Skeletal muscle tissue (tissue), 4 donors: ENCODE data around the gene PCDHA12. TPM values are rescaled to one million over a fixed set of nuclear protein-coding genes. Genes with fewer than 3 reads are reported as not detected.
"Not testable (repeated sequence)": the region's sequence is repeated elsewhere in the genome, so short reads cannot be mapped to it uniquely, and the experiment has no call there.

Experiments used
- H3K27ac ChIP-seq: one replicate; pipeline ENCODE4 v1.7.0; 2013; ENCODE audit warnings: mild to moderate bottlenecking, low read depth, low read length, inconsistent platforms
- H3K27me3 ChIP-seq, 3 donors: one replicate each; pipeline ENCODE4 v1.7.0; 2013; ENCODE audit warnings: low read length in 3 of 3; ENCODE audit not compliant: control insufficient read depth in 3 of 3, insufficient read depth in 3 of 3
- H3K36me3 ChIP-seq, 3 donors: one replicate each; pipeline ENCODE4 v1.7.0; 2013; ENCODE audit warnings: low read length in 3 of 3; ENCODE audit not compliant: control insufficient read depth in 3 of 3, insufficient read depth in 3 of 3
- H3K4me1 ChIP-seq, 3 donors: one replicate each; pipeline ENCODE4 v1.7.0; 2013; ENCODE audit warnings: low read length in 3 of 3, mild to moderate bottlenecking in 3 of 3; ENCODE audit not compliant: control insufficient read depth in 3 of 3, insufficient read depth in 3 of 3
- H3K4me3 ChIP-seq, 3 donors: one replicate each; pipeline ENCODE4 v1.7.0; 2013; ENCODE audit warnings: low read length in 3 of 3
- H3K9ac ChIP-seq, 3 donors: one replicate each; pipeline ENCODE4 v1.7.0; 2013; ENCODE audit warnings: low read length in 3 of 3, mild to moderate bottlenecking in 3 of 3, moderate library complexity in 2 of 3, low read depth in 1 of 3
- H3K9me3 ChIP-seq, 3 donors: one replicate each; pipeline ENCODE4 v1.7.0; 2013; ENCODE audit warnings: low read length in 3 of 3; ENCODE audit not compliant: control insufficient read depth in 3 of 3
- total RNA-seq: library from RNA; depleted of rRNA; stranded (reverse); fragments of >200 nt; gene quantifications from one replicate; pipeline ENCODE4 v1.2.3, GENCODE V29; 2014
- donor health status: Osteomylitis.

The PCDHA12 gene
- total RNA-seq, 1 donor from 2014 or later, result not detected

DNA sequence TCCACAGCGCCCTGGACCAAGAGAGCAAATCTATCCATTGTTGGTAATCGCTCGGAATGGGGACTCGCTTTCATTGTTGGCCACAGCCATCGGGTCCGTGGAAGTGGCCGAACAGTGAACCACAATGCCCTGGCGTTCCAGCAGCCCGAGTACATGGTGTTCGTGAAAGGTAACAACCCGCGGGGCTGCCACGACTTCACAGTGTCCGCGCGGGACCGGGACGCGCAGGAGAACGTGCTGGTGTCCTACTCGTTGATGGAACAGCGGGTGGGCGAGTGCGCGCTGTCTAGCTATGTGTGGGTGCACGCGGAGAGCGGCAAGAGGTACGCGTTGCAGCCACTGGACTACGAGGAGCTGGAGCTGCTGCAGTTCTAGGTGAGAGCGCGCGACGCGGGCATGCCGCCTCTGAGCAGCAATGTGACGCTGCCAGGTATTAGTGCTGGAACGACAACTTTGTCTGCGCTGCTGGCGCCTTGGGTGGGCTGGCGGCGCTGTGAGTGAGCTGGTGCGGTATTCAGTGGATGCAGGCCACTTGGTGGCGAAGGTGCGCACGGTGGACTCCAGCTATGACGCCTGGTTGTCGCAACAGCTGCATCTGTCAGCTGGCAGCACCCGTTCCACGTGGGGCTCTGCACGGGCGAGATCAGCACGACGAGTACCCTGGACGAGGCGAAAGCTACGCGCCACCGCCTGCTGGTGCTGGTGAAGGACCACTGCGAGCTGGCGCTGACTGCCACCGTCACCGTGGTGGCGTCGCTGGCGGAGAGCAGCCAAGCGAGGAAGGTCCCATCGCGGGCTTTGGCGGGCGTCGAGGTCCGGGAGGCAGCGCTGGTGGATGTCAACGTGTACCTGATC, 12.4 kb upstream of the PCDHA12 start:
- H3K9me3 ChIP-seq, result peaks cover 5 to 11% (median 9%) of the 10 kb centered on the region in 3 donors
- H3K4me1 ChIP-seq, result no peaks in the 10 kb centered on the region
- H3K27me3 ChIP-seq, result peaks cover 0 to 5% (median 0%) of the 10 kb centered on the region in 3 donors

DNA sequence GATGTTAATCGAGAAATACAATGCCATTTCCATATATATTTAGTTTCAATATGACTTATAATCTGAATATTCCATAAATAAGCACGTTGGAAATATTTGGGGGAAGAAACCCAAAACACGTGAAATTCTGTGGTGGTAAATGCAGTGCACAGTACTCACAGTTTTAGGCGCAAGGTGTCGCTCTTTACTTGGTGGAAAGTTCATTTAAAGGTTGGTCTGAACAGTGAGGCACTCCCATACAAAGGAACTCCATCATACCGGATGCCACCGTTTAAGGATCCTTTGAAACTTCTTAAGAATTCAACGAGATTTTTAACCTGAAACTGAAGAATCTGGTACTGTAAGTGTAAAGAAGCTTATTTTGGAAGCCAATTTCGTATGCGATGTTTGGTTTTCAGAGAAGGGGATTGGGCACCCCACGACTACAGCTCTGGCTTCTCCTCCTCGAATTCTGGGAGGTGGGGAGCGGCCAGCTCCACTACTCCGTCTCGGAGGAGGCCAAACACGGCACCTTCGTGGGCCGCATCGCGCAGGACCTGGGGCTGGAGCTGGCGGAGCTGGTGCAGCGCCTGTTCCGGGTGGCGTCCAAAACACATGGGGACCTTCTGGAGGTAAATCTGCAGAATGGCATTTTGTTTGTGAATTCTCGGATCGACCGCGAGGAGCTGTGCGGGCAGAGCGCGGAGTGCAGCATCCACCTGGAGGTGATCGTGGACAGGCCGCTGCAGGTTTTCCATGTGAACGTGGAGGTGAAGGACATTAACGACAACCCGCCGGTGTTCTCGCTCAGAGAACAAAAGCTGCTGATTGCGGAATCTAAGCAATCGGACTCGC, 6.2 kb upstream of the PCDHA12 start, which contains the start of gene PCDHA11:
Gene PCDHA11 (plus strand): TSS at position 237 of the 834 bp plus-strand sequence. CDS start 147 bp downstream, at position 384.
- H3K36me3 ChIP-seq, result no peaks in the 10 kb centered on the region
- H3K4me3 ChIP-seq, result no peak within 1 kb of the TSS
- H3K4me1 ChIP-seq, result no peaks in the 10 kb centered on the region
- H3K9me3 ChIP-seq, result peaks cover 3 to 11% (median 3%) of the 10 kb centered on the region in 3 donors
- no peak within 1 kb of the TSS for H3K27ac ChIP-seq
- H3K27me3 ChIP-seq, result peaks cover 0 to 4% (median 0%) of the 10 kb centered on the region in 3 donors
- H3K9ac ChIP-seq, result no peak within 1 kb of the TSS

More for the DNA sequence above, 12.4 kb upstream of the PCDHA12 start:
- H3K36me3 ChIP-seq, result no peaks in the 10 kb centered on the region
- no peak overlapping the region for H3K9ac ChIP-seq
- H3K4me3 ChIP-seq, result no peak overlapping the region
- no peak overlapping the region for H3K27ac ChIP-seq

DNA sequence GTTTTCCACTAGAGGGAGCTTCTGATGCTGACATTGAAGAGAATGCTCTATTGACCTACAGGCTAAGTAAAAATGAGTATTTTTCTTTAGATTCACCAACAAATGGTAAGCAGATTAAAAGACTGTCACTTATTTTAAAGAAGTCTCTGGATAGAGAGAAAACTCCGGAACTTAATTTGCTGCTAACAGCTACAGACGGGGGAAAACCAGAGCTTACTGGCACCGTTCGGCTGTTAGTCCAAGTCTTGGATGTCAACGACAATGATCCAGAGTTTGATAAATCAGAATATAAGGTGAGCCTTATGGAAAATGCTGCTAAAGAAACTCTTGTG, 5.6 kb upstream of the PCDHA12 start:
- no peak overlapping the region for H3K27ac ChIP-seq
- no peak overlapping the region for H3K9ac ChIP-seq
- no peak overlapping the region for H3K4me3 ChIP-seq
- no peaks in the 10 kb centered on the region for H3K4me1 ChIP-seq
- peaks cover 3 to 11% (median 3%) of the 10 kb centered on the region in 3 donors for H3K9me3 ChIP-seq
- no peaks in the 10 kb centered on the region for H3K36me3 ChIP-seq
- peaks cover 0 to 4% (median 0%) of the 10 kb centered on the region in 3 donors for H3K27me3 ChIP-seq

DNA sequence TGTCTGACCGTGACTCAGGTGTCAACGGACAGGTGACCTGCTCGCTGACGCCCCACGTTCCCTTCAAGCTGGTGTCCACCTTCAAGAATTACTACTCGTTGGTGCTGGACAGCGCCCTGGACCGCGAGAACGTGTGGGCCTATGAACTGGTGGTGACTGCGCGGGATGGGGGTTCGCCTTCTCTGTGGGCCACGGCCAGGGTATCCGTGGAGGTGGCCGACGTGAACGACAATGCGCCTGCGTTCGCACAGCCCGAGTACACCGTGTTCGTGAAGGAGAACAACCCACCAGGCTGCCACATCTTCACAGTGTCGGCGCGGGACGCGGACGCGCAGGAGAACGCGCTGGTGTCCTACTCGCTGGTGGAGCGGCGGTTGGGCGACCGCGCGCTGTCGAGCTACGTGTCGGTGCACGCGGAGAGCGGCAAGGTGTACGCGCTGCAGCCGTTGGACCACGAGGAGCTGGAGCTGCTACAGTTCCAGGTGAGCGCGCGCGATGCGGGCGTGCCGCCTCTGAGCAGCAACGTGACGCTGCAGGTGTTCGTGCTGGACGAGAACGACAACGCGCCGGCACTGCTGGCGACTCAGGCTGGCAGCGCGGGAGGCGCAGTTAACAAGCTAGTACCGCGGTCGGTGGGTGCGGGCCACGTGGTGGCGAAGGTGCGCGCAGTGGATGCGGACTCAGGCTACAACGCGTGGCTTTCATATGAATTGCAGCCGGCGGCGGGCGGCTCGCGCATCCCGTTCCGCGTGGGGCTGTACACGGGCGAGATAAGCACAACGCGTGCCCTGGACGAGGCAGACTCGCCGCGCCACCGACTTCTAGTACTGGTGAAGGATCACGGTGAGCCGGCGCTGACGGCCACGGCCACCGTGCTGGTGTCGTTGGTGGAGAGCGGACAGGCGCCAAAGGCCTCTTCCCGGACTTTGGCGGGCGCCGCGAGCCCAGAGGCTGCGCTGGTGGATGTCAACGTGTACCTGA, 4.6 kb upstream of the PCDHA12 start:
- Histone ChIP-seq H3K27me3 (peaks cover 0 to 8% (median 6%) of the 10 kb centered on the region in 3 donors), H3K9ac (no peak overlapping the region), H3K36me3 (no peaks in the 10 kb centered on the region), H3K4me3 (peak overlapping the region in 1 of 3 donors; percentile 13), H3K9me3 (peaks cover 3 to 11% (median 3%) of the 10 kb centered on the region in 3 donors), H3K27ac (no peak overlapping the region), H3K4me1 (no peaks in the 10 kb centered on the region)

DNA sequence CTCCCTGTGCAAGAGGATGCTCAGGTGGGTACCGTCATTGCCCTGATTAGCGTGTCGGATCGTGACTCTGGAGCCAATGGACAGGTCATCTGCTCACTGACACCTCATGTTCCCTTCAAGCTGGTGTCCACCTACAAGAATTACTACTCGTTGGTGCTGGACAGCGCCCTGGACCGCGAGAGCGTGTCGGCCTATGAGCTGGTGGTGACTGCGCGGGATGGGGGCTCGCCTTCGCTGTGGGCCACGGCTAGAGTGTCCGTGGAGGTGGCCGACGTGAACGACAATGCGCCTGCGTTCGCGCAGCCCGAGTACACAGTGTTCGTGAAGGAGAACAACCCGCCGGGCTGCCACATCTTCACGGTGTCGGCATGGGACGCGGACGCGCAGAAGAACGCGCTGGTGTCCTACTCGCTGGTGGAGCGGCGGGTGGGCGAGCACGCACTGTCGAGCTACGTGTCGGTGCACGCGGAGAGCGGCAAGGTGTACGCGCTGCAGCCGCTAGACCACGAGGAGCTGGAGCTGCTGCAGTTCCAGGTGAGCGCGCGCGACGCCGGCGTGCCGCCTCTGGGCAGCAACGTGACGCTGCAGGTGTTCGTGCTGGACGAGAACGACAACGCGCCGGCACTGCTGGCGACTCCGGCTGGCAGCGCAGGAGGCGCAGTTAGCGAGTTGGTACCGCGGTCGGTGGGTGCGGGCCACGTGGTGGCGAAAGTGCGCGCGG, 1.6 kb downstream of the PCDHA12 start:
- H3K4me1 ChIP-seq, H3K9ac ChIP-seq, H3K4me3 ChIP-seq, H3K9me3 ChIP-seq, H3K27ac ChIP-seq, H3K36me3 ChIP-seq, H3K27me3 ChIP-seq: not testable (repeated sequence)

DNA sequence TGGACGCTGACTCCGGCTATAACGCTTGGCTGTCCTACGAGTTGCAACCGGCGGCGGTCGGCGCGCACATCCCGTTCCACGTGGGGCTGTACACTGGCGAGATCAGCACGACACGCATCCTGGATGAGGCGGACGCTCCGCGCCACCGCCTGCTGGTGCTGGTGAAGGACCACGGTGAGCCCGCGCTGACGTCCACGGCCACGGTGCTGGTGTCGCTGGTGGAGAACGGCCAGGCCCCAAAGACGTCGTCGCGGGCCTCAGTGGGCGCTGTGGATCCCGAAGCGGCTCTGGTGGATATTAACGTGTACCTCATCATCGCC, 2.1 kb downstream of the PCDHA12 start:
- H3K4me1 ChIP-seq, result no peaks in the 10 kb centered on the region
- H3K27me3 ChIP-seq, result peaks cover 0 to 13% (median 10%) of the 10 kb centered on the region in 3 donors
- H3K36me3 ChIP-seq, result no peaks in the 10 kb centered on the region
- no peak overlapping the region for H3K27ac ChIP-seq
- H3K9me3 ChIP-seq, result peaks cover 5 to 6% (median 5%) of the 10 kb centered on the region in 3 donors
- no peak overlapping the region for H3K4me3 ChIP-seq
- no peak overlapping the region for H3K9ac ChIP-seq

DNA sequence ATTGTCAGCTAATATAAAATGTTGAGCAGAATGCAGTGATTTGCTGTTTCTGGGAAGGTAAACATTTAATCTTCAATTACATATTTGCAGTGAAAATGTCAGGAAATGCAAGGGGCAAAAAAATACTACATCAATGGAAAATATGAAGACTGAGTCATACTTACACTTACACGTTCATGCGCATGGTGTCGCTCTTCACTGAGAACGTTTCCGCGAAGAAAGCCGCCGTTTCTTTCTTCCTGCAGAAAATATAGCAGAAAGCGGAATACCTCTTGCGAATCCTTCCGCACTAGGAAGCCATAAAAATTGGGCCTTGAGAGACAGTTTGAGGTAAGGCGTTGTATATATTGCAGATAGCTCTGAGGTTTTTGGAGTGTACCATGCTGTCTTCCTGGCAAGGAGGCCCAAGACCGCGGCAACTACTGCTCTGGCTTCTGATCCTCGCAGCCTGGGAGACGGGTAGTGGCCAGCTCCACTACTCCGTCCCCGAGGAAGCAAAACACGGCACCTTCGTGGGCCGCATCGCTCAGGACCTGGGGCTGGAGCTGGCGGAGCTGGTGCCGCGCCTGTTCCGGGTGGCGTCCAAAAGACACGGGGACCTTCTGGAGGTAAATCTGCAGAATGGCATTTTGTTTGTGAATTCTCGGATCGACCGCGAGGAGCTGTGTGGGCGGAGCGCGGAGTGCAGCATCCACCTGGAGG, 6.9 kb downstream of the PCDHA12 start, which contains the start of gene PCDHA13:
Gene PCDHA13 (plus strand): TSS at position 236 of the 702 bp plus-strand sequence. CDS start 145 bp downstream, at position 381.
- H3K4me3 ChIP-seq, result no peak within 1 kb of the TSS
- H3K36me3 ChIP-seq, result no peaks in the 10 kb centered on the region
- H3K4me1 ChIP-seq, result no peaks in the 10 kb centered on the region
- H3K27ac ChIP-seq, result no peak within 1 kb of the TSS
- no peak within 1 kb of the TSS for H3K9ac ChIP-seq
- H3K9me3 ChIP-seq, result peaks cover 0 to 7% (median 0%) of the 10 kb centered on the region in 3 donors
- H3K27me3 ChIP-seq, result peaks cover 0 to 13% (median 4%) of the 10 kb centered on the region in 3 donors

DNA sequence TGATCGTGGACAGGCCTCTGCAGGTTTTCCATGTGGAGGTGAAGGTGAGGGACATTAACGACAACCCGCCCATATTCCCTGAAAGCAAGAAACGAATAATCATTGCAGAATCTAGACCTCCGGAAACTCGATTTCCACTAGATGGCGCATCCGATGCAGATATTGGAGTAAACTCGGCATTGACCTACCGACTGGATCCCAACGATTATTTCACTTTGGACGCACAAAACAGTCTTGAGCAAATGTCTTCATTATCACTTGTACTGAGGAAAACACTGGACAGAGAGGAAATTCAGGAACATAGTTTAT, 7.4 kb downstream of the PCDHA12 start:
- Histone ChIP-seq H3K9me3 (peaks cover 0 to 7% (median 0%) of the 10 kb centered on the region in 3 donors), H3K9ac (no peak overlapping the region), H3K27me3 (peaks cover 0 to 8% (median 4%) of the 10 kb centered on the region in 3 donors), H3K4me3 (no peak overlapping the region), H3K36me3 (no peaks in the 10 kb centered on the region), H3K4me1 (no peaks in the 10 kb centered on the region), H3K27ac (no peak overlapping the region)
